Panc1 (cell line): ENCODE results near the gene LRBA. TPM values are rescaled to one million over a fixed set of nuclear protein-coding genes. Genes with fewer than 3 reads are reported as not detected.

ENCODE experiments used
- ATAC-seq: fragments of 200-7000 bp; cut with Tn5 transposase; 2 replicates; pipeline ENCODE4 v1.9.1; 2020; ENCODE audit warnings: mild to moderate bottlenecking, moderate library complexity
- BruUV-seq: library from RNA; stranded (reverse); fragments of 400-500 nt; replicated peaks from 2 replicates; lab custom pipeline; 2021; lab: Mats Ljungman, UMichigan
- CTCF ChIA-PET: fragments of 300-600 bp; sonication (Branson Sonifier 250); formaldehyde crosslinking; loops from one replicate; lab custom pipeline; 2022; ENCODE audit warnings: antibody characterized with exemption; lab: Charles Lee
- POLR2A ChIA-PET: fragments of 300-600 bp; sonication (Branson Sonifier 250); formaldehyde crosslinking; loops from one replicate; lab custom pipeline; 2022; ENCODE audit warnings: antibody characterized with exemption; lab: Charles Lee
- DNase-seq: peaks from one replicate; pipeline ENCODE4 v3.0.0-alpha.2; 2010; ENCODE audit warnings: low read depth, low spot score
- H3K27ac ChIP-seq: 2 replicates; pipeline ENCODE4 v1.5.1; 2011; ENCODE audit warnings: mild to moderate bottlenecking, low read length, inconsistent platforms
- H3K27me3 ChIP-seq: fragments of 200-500 bp; sonication (Bioruptor generic); 2 replicates; pipeline ENCODE4 v1.6.0; 2014; ENCODE audit warnings: low read length, inconsistent platforms; ENCODE audit not compliant: control insufficient read depth, insufficient read depth
- H3K36me3 ChIP-seq: fragments of 200-500 bp; sonication (Bioruptor generic); 2 replicates; pipeline ENCODE4 v1.5.1; 2014; ENCODE audit warnings: inconsistent platforms, mild to moderate bottlenecking, low read length, moderate library complexity; ENCODE audit not compliant: control insufficient read depth, insufficient read depth
- H3K4me1 ChIP-seq: 2 replicates; pipeline ENCODE4 v1.5.1; 2011; ENCODE audit warnings: inconsistent platforms, mild to moderate bottlenecking, low read length, moderate library complexity; ENCODE audit not compliant: control insufficient read depth, insufficient read depth
- H3K4me3 ChIP-seq, 2 experiments: 2 replicates each; pipeline ENCODE4 v1.5.1; 2011 to 2012; ENCODE audit warnings: low read depth in 2 of 2, low read length in 2 of 2, mild to moderate bottlenecking in 2 of 2, inconsistent platforms in 1 of 2, moderate library complexity in 1 of 2
- H3K9me3 ChIP-seq: fragments of 200-500 bp; sonication (Bioruptor generic); 2 replicates; pipeline ENCODE4 v1.5.1; 2014; ENCODE audit warnings: low read depth, mild to moderate bottlenecking, inconsistent platforms, low read length, moderate library complexity; ENCODE audit not compliant: control insufficient read depth, insufficient read depth
- CTCF ChIP-seq: fragments of 450-650 bp; IDR thresholded peaks from 2 replicates; pipeline ENCODE4 v1.5.1; 2017; ENCODE audit warnings: mild to moderate bottlenecking
- POLR2AphosphoS5 ChIP-seq: IDR thresholded peaks from 2 replicates; pipeline ENCODE4 v1.6.1; 2012; ENCODE audit warnings: mild to moderate bottlenecking, low read depth, low read length, moderate library complexity
- REST ChIP-seq, 2 experiments: IDR thresholded peaks; 2 replicates each; pipeline ENCODE4 v1.6.1; 2011 to 2012; ENCODE audit warnings: low read depth in 2 of 2, control low read depth in 1 of 2, low read length in 1 of 2, mild to moderate bottlenecking in 1 of 2, moderate library complexity in 1 of 2; ENCODE audit not compliant: insufficient read depth in 1 of 2
- SIN3A ChIP-seq: IDR thresholded peaks from 2 replicates; pipeline ENCODE4 v1.6.1; 2012; ENCODE audit warnings: low read depth, mild to moderate bottlenecking, low read length, moderate library complexity, borderline replicate concordance; ENCODE audit not compliant: insufficient read depth
- TCF7L2 ChIP-seq: IDR thresholded peaks from 2 replicates; pipeline ENCODE4 v1.6.1; 2011; ENCODE audit warnings: mild to moderate bottlenecking, low read depth, low read length, inconsistent platforms
- in situ Hi-C: cut with HindIII; loops from 2 replicates; pipeline ENCODE4 v1.10.0; 2016; ENCODE audit warnings: low sequenced_read_pairs, low pct_unique_long_range_greater_than_20kb
- intact Hi-C: fragments of 100-400 bp; cut with micrococcal nuclease; formaldehyde crosslinking; loops from one replicate; pipeline ENCODE4 v1.10.0; 2022; ENCODE audit not compliant: unreplicated experiment
- total RNA-seq: library from RNA; stranded (reverse); gene quantifications from one replicate; pipeline ENCODE4 v1.2.1, GENCODE V29; 2021; ENCODE audit not compliant: unreplicated experiment

The LRBA gene
- total RNA-seq, 1 experiment from 2014 or later, result 26.4 TPM

- ATAC-seq, result no peak
- no TSS peak for BruUV-seq
- H3K27me3 ChIP-seq, result no peaks in the 10 kb centered on the region
- ChIA-PET CTCF (no interaction called here), POLR2A (no interaction called here)
- H3K27ac ChIP-seq, result no peak overlapping the region
- DNase-seq, result no peak
- in situ Hi-C loops, result no loop called here
- H3K4me3 ChIP-seq, result no peak overlapping the region
- no peaks in the 10 kb centered on the region for H3K9me3 ChIP-seq
- no peaks in the 10 kb centered on the region for H3K4me1 ChIP-seq
- intact Hi-C loops, result no loop called here
- no peaks in the 10 kb centered on the region for H3K36me3 ChIP-seq
- no peak for TF ChIP-seq TCF7L2
- TF ChIP-seq CTCF, result no peak
- TF ChIP-seq REST (IDR thresholded peaks at IDR 0.05; ENCODE audit: insufficient read depth in 1 of 2, low read depth in 2 of 2, low read length in 1 of 2), result no peak
- TF ChIP-seq POLR2AphosphoS5, result no peak
- TF ChIP-seq SIN3A, result no peak
Observed at GRCh38 chr4:150648123-150648522, 367.0 kb downstream of the LRBA start.

GRCh38 chr4:150647008-150647407 lies 368.1 kb downstream of the LRBA start:
- in situ Hi-C loops (no loop called here), intact Hi-C loops (no loop called here)
- CTCF ChIA-PET, result no interaction called here

More at GRCh38 chr4:150647008-150647407, 368.1 kb downstream of the LRBA start:
- Histone ChIP-seq H3K4me3 (no peak overlapping the region), H3K4me1 (no peaks in the 10 kb centered on the region), H3K36me3 (no peaks in the 10 kb centered on the region), H3K9me3 (no peaks in the 10 kb centered on the region), H3K27ac (no peak overlapping the region), H3K27me3 (no peaks in the 10 kb centered on the region)
- POLR2A ChIA-PET, result no interaction called here
- BruUV-seq, result no TSS peak
- no peak for TF ChIP-seq REST (IDR thresholded peaks at IDR 0.05; ENCODE audit: insufficient read depth in 1 of 2, low read depth in 2 of 2, low read length in 1 of 2)
- no peak for TF ChIP-seq POLR2AphosphoS5
- TF ChIP-seq SIN3A, result no peak
- TF ChIP-seq CTCF, result no peak
- TF ChIP-seq TCF7L2, result no peak
- ATAC-seq (no peak), DNase-seq (no peak)
